ENCODE measurements around the gene PLEKHH2. TPM values are rescaled to one million over a fixed set of nuclear protein-coding genes. Genes with fewer than 3 reads are reported as not detected.
A peak's percentile ranks its signal among the peaks of the same experiment; 100 is the strongest.

The PLEKHH2 gene
- total RNA-seq, 1 donor from 2014 or later = 4.2 TPM

DNA sequence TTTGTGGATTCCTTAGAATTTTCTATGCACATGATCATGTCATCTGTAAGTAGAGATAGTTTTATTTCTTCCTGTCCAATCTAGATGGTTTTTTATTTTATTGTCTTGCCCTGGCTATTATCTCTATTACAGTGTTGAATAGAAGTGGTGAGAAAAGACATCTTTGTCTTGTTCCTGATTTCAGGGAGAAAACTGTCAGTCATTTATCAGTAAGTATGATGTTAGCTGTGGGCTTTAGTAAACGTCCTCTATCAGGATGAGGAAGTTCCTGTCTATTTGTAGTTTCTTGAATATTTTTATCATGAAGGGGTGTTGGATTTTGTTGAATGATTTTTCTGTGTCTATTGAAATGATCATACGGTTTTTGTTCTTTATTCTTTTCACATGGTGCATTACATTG, 5.3 kb downstream of the PLEKHH2 start:
- TF ChIP-seq, protein P1, sequence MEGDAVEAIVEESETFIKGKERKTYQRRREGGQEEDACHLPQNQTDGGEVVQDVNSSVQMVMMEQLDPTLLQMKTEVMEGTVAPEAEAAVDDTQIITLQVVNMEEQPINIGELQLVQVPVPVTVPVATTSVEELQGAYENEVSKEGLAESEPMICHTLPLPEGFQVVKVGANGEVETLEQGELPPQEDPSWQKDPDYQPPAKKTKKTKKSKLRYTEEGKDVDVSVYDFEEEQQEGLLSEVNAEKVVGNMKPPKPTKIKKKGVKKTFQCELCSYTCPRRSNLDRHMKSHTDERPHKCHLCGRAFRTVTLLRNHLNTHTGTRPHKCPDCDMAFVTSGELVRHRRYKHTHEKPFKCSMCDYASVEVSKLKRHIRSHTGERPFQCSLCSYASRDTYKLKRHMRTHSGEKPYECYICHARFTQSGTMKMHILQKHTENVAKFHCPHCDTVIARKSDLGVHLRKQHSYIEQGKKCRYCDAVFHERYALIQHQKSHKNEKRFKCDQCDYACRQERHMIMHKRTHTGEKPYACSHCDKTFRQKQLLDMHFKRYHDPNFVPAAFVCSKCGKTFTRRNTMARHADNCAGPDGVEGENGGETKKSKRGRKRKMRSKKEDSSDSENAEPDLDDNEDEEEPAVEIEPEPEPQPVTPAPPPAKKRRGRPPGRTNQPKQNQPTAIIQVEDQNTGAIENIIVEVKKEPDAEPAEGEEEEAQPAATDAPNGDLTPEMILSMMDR (conservative IDR thresholded peaks at IDR 0.05; ENCODE audit: low read depth, low read length) = no peak
- H3K4me3 ChIP-seq (ENCODE audit: low read depth, low read length) = no peak overlapping the region
- no peak for DNase-seq (ENCODE audit: low read depth)

DNA sequence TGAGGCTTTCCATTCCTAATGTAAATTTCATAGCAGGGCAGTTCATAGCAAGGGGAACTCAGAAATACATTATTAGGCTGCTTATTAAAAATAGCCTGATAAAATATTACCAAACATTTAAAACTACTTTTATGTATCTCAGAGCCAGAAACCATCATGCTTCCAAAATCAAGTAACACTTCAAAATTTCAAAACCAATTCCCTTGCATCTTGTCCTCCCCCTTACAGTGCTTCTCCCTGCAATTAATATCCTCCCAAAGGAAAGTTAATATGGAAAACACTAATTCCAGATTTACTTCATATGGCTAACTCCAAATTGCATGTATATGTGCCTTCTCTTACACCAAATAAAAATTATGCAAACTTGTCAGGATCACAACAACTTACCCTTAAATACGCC, 6.6 kb downstream of the PLEKHH2 start:
- DNase-seq (ENCODE audit: low read depth) = no peak

DNA sequence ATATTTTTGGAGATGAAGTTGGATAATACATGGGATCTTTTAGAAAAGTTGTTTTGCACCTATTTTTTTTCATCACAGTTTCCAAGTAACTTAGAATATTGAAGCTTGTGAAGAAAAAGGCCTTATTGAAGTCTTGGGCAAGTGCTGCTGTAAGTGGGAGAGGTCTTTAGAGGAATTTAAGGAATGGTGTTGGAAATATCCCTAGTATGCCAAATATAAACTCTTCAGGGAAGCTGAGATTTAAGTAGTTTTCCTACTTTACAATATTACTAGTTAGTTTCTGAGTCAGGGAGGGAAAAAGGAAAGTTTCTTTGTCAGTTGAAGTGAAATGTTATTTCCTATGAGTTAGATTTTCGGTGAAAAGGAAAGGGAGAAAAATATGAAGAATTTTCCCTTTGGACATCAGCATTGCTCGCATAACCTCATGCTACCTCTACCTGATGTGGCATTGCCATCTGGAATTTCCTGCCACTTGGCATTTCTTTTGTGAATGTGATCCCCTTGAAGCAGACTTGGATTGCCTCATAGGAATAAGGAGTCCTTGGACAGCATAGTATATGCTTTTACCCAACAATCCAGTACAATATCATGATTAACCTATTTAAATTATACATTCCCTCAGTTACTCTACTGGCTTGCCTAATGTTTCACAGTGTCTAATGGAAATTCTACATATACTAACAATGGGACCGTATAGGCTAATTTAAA, 12.1 kb downstream of the PLEKHH2 start:
- H3K4me3 ChIP-seq (ENCODE audit: low read depth, low read length) = no peak overlapping the region
- TF ChIP-seq, protein P1 (conservative IDR thresholded peaks at IDR 0.05; ENCODE audit: low read depth, low read length) = no peak
- DNase-seq (ENCODE audit: low read depth) = no peak

More for the DNA sequence above, 6.6 kb downstream of the PLEKHH2 start:
- TF ChIP-seq, protein P1 (conservative IDR thresholded peaks at IDR 0.05; ENCODE audit: low read depth, low read length) = no peak
- no peak overlapping the region for H3K4me3 ChIP-seq (ENCODE audit: low read depth, low read length)

DNA sequence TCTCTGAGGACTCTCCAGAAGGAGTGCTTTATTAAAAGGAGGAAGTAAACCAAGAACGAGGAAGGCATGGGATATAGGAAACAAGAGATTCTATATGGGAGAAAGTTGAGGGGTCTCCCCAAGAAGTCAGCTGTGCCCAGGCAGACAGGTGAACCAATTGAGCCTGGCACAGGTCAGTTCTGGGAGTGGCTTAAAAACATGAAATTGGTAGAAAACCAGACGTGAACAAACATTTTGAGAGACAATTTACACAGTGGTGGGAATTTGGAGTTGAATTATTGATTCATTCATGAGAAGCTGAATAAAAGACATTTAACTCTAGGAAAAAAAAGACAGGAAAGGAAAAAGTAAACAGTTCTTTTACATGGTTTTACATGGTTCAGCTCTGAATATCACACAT, 16.4 kb downstream of the PLEKHH2 start:
- no peak overlapping the region for H3K4me3 ChIP-seq (ENCODE audit: low read depth, low read length)
- no peak for DNase-seq (ENCODE audit: low read depth)
- TF ChIP-seq, protein P1 (conservative IDR thresholded peaks at IDR 0.05; ENCODE audit: low read depth, low read length) = no peak

DNA sequence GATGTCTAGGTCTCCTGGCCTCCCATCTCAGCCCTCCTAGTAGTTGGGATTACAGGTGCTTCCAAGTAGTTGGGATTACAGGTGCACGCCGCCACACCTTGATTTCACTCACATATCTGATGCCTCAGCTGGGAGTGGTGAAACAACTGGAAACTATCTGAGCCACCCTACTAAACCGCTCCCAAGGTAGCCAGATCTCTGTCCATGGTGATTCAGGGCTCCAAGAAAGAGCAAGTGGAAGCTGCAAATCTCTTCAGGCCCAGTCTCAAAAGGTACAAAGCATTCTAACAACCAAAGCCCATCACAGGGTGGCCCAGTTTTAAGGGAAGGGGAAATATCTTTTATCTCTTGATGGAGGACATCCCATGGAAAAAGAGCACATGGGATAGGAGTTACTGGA, 20.2 kb downstream of the PLEKHH2 start:
- DNase-seq (ENCODE audit: low read depth) = no peak
- TF ChIP-seq, protein P1 (conservative IDR thresholded peaks at IDR 0.05; ENCODE audit: low read depth, low read length) = no peak
- no peak overlapping the region for H3K4me3 ChIP-seq (ENCODE audit: low read depth, low read length)

DNA sequence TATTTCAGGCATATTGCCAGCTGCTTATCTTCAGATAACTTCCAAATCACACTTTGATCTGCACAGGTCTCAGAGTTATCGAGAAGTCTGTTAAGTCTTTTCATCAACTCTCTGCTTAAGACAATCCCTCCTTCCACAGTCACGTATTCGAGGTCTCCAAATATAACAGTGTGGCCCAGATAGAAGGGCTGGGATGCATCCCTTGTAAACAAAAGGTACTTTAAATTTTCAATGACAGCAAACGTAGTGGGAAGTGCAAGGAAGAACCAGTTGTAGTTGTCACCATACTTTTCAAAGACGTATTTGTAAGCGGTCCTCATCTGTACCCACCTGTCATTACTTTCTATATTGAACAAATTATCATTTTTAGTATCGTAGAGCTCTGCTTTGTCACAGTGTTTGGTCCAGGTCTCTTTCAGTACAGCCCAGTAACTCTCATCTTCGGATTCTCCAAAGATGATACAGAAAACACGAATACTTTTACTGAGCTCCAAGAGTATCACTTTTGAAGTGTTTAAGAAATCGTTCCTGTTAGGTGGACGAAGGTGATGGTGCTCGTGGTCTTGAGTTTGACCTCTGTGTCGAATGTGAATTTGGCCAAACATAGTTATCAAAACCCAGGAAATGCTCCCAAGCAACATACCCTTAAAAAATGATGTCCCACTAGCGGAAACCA, 38.7 kb downstream of the PLEKHH2 start:
- no peak for DNase-seq (ENCODE audit: low read depth)
- TF ChIP-seq, protein P1 (conservative IDR thresholded peaks at IDR 0.05; ENCODE audit: low read depth, low read length) = no peak
- peak overlapping the region; percentile 59 for H3K4me3 ChIP-seq (ENCODE audit: low read depth, low read length)

All from epithelial cell of proximal tubule (primary cell).